HG02938 (cell line): ENCODE results near the gene NOC2L.

Experiments used
- ATAC-seq: cut with Tn5 transposase; IDR thresholded peaks from one replicate; pipeline ENCODE4 v1.9.1; 2021; ENCODE audit warnings: mild to moderate bottlenecking, moderate library complexity; ENCODE audit not compliant: unreplicated experiment

The NOC2L gene

GRCh38 chr1:944341-945325 is 14.4 kb downstream of the NOC2L start:
- ATAC-seq, result no peak

- no peak for ATAC-seq
Observed at GRCh38 chr1:943545-944340, 15.3 kb downstream of the NOC2L start.

- no peak for ATAC-seq
Observed at GRCh38 chr1:942864-943533, 16.1 kb downstream of the NOC2L start.

GRCh38 chr1:942411-942821 is 16.6 kb downstream of the NOC2L start:
- ATAC-seq, result no peak

GRCh38 chr1:941588-942383 is 17.3 kb downstream of the NOC2L start:
- no peak for ATAC-seq

- no peak for ATAC-seq
Observed at GRCh38 chr1:941015-941587, 18.0 kb downstream of the NOC2L start.

- no peak for ATAC-seq
Observed at GRCh38 chr1:940107-941014, 18.7 kb downstream of the NOC2L start.

GRCh38 chr1:939511-940106 is 19.4 kb downstream of the NOC2L start:
- ATAC-seq, result no peak

GRCh38 chr1:938711-939489 is 20.2 kb downstream of the NOC2L start:
- no peak for ATAC-seq

GRCh38 chr1:938088-938683 is 20.9 kb downstream of the NOC2L start:
- no peak for ATAC-seq

- no peak for ATAC-seq
Observed at GRCh38 chr1:937521-937920, 21.5 kb downstream of the NOC2L start.

GRCh38 chr1:936348-937264 is 22.4 kb downstream of the NOC2L start:
- ATAC-seq, result no peak

- ATAC-seq, result no peak
Observed at GRCh38 chr1:935751-936231, 23.3 kb downstream of the NOC2L start.

- ATAC-seq, result no peak
Observed at GRCh38 chr1:934991-935750, 23.9 kb downstream of the NOC2L start.

- no peak for ATAC-seq
Observed at GRCh38 chr1:933603-933940, 25.5 kb downstream of the NOC2L start.
